Measurements from ENCODE around the gene CALHM6.

The CALHM6 gene

GRCh38 chr6:116461331-116461931 is at the start of gene CALHM6:
Gene CALHM6 (plus strand): TSS chr6:116461375. CDS start chr6:116461930, 555 bp downstream.
- DNase-seq: no peak

- no peak for DNase-seq
Measured at GRCh38 chr6:116412270-116412669, 48.9 kb upstream of the CALHM6 start.

- no peak for DNase-seq
Measured at GRCh38 chr6:116413357-116413756, 47.8 kb upstream of the CALHM6 start.

- DNase-seq: no peak
Measured at GRCh38 chr6:116417661-116418060, 43.5 kb upstream of the CALHM6 start.

GRCh38 chr6:116419069-116419786 is 41.9 kb upstream of the CALHM6 start:
- no peak for DNase-seq

GRCh38 chr6:116420341-116420740 is 40.8 kb upstream of the CALHM6 start:
- DNase-seq: no peak

- no peak for DNase-seq
Measured at GRCh38 chr6:116422238-116422637, 38.9 kb upstream of the CALHM6 start.

GRCh38 chr6:116424001-116424400 is 37.2 kb upstream of the CALHM6 start:
- DNase-seq: no peak

- no peak for DNase-seq
Measured at GRCh38 chr6:116426551-116426950, 34.6 kb upstream of the CALHM6 start.

- DNase-seq: no peak
Measured at GRCh38 chr6:116429111-116429510, 32.1 kb upstream of the CALHM6 start.

- no peak for DNase-seq
Measured at GRCh38 chr6:116430860-116431259, 30.3 kb upstream of the CALHM6 start.

GRCh38 chr6:116431964-116432595 is 29.1 kb upstream of the CALHM6 start:
- DNase-seq: no peak

GRCh38 chr6:116433206-116433712 is 27.9 kb upstream of the CALHM6 start:
- DNase-seq: no peak

GRCh38 chr6:116434056-116434725 is 27.0 kb upstream of the CALHM6 start:
- DNase-seq: no peak

- DNase-seq: no peak
Measured at GRCh38 chr6:116436586-116436985, 24.6 kb upstream of the CALHM6 start.

- DNase-seq: no peak
Measured at GRCh38 chr6:116437656-116438055, 23.5 kb upstream of the CALHM6 start.

- DNase-seq: no peak
Measured at GRCh38 chr6:116438590-116439448, 22.4 kb upstream of the CALHM6 start.

- DNase-seq: no peak
Measured at GRCh38 chr6:116439522-116440051, 21.6 kb upstream of the CALHM6 start.

GRCh38 chr6:116443105-116443504 is 18.1 kb upstream of the CALHM6 start:
- no peak for DNase-seq

GRCh38 chr6:116444092-116444491 is 17.1 kb upstream of the CALHM6 start:
- DNase-seq: no peak

- no peak for DNase-seq
Measured at GRCh38 chr6:116444575-116444974, 16.6 kb upstream of the CALHM6 start.

GRCh38 chr6:116445102-116445501 is 16.1 kb upstream of the CALHM6 start:
- DNase-seq: no peak
